GM12801 (cell line): ENCODE measurements around the gene TRERF1.

Source experiments
- TF ChIP-seq, protein P1 (sequence below): IDR thresholded peaks from one replicate; pipeline ENCODE4 v1.5.1; 2011; ENCODE audit warnings: control low read depth; ENCODE audit not compliant: insufficient read length; ENCODE audit errors: extremely low read depth

TRERF1 gene

DNA sequence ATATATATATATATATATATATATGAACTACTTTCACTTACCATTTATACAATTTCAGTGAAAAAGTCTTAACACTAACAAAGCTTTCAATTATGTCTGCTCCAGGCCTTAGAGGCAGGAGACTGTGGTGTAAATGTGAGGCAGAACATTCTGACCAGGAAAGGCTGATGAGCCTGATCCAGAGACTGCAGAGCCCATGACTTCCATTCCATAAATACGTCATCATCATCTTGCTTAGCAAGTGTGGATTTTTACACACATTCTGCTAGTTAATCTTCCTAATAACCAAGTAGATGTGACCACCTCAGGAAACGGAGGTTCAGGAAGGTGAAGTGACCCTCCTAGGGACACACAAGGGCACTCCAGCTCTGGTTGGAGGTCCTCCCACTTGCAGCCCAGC, 14.9 kb downstream of the TRERF1 start:
- TF ChIP-seq, protein P1, sequence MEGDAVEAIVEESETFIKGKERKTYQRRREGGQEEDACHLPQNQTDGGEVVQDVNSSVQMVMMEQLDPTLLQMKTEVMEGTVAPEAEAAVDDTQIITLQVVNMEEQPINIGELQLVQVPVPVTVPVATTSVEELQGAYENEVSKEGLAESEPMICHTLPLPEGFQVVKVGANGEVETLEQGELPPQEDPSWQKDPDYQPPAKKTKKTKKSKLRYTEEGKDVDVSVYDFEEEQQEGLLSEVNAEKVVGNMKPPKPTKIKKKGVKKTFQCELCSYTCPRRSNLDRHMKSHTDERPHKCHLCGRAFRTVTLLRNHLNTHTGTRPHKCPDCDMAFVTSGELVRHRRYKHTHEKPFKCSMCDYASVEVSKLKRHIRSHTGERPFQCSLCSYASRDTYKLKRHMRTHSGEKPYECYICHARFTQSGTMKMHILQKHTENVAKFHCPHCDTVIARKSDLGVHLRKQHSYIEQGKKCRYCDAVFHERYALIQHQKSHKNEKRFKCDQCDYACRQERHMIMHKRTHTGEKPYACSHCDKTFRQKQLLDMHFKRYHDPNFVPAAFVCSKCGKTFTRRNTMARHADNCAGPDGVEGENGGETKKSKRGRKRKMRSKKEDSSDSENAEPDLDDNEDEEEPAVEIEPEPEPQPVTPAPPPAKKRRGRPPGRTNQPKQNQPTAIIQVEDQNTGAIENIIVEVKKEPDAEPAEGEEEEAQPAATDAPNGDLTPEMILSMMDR = no peak

DNA sequence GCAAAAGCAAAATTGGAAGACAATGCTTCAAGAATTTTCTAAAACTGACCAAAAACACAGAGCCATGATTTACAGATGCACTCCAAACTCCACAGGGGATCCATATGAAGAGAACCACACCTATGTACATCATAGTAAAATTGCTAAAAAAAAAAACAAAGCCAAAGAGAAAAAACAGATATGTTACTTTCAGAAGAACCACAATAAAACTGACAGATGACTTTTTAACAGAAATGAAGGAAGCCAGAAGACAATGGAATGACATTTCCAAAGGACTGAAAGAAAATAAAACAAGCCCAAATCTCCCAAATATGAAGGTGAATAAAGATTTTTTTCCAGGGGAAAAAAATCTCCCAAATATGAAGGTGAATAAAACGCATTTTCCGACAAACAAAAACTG, 17.5 kb downstream of the TRERF1 start:
- TF ChIP-seq, protein P1 = no peak

DNA sequence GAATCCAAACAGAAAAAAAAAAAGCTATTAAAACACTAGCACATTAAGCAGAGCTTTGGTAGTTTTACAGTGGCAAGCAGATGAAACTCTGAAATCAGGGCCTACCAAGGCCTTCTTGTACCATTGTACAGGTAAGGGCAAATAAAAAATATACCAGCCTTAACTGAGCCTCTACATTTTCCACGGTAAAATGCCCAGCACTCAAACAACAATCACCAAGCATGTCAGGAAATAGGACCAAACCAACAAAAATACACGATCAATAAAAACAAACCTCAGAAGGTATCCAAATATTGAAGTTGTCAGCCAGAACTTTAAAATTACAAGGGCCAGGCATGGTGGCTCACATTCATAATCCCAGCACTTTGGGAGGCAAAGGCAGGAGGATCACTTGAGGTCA, 18.3 kb downstream of the TRERF1 start:
- TF ChIP-seq, protein P1 = no peak

DNA sequence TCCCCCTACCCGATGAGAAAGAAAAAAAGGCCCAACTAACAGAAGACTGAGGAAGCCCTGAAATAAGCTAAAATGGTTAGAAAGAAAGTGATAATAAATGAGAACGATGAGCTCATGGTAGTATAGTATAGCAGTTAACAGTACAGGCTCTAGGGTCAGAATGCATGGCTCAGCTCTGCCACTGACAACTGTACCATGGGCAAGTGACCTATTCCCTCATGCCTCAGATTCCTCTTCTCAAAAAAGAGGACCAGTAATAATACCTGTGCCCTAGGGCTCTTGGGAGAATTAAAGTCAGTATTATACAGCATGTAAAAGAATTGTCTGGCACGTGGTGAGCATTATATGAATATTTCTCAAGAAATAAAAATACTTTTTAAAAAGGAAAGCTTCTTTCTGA, 19.8 kb downstream of the TRERF1 start:
- TF ChIP-seq, protein P1 = no peak

DNA sequence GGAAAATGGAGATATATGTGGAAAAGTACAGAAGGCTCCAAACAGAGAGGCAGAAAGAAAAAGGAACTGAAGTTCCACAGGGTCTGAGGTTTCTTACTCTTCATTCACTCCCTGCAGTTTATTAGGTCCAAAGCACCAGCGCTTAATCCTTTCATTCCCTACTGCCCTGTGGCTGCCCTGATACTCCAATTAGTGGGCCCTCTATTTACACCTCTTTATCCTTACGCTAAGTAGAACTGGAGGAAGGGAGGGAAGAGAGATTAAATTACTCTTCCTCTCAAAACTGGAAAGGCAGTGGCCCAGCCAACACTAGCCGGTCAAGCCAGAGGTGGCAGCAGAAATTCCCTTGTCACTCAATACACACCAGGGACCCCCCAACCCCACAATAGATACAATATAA, 20.4 kb downstream of the TRERF1 start:
- TF ChIP-seq, protein P1 = no peak

DNA sequence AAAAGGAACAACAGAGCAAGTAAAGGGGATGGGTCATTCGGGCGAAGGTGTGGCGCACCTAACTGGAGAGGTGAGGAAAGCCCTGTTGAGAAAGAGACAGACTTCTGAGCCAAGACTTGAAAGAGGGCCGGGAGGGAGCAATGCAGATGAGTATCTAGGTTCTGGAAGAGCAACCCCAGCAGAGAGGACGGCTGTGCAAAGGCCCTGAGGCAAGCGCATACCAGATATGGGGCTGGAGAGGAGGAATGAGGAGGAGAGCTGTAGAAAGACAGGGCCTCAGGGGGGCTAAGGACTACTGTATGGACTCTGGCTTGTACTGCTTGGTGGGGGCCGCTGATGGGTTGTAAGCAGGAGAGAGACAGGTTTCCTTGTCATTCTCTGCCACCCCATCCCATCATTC, 21.9 kb downstream of the TRERF1 start:
- TF ChIP-seq, protein P1 = no peak

DNA sequence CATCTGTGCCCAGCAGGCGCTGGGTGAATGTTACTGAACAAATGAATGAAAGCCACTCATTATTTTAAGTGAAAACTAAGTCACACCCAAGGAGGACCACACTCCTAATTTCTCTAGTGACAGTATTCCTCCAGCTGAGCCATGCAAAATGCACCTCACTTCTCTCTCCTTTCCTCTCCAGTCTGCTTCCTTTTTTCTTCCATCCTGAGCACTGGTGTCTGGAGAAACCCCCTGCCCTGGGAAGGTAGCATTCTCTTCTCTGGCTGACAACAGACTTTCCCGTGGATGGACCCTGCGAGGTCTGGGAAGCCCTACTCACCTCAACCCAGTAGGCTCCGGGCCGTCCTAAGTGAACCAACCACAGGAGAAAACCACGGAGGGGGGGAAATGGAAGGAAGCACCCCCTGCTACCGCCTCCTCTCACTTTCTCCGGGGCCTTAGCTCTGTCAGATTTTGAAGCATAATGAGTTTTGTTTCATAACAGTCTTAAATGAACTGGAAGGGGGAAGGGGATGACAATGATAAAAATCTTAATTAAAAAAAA, 22.6 kb downstream of the TRERF1 start:
- TF ChIP-seq, protein P1 = no peak
